ENCODE measurements around the gene GALNT1.

GALNT1 gene

DNA sequence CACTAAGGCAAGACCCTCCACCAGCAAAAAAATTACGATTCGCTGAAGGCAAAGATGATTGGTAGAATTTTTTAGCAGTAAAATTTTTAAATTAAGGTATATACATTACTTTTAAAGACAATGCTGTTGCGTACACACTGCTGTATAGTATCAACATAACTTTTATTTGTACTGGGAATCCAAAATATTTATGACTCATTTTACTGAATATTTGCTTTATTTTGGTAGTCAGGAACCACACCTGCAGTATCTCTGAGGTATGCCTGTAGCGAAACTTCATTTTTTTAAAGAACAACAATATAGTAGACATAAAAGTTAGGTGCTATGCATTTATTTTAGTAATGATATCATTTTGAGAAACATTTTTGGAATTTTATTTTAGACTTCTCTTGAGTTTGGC lies 57.8 kb downstream of the GALNT1 start:
- TF ChIP-seq CTCF (IDR thresholded peaks at IDR 0.05; ENCODE audit: insufficient read depth, low read depth, low read length, missing control alignments): no peak
- no peak for DNase-seq (ENCODE audit: low read depth)

DNA sequence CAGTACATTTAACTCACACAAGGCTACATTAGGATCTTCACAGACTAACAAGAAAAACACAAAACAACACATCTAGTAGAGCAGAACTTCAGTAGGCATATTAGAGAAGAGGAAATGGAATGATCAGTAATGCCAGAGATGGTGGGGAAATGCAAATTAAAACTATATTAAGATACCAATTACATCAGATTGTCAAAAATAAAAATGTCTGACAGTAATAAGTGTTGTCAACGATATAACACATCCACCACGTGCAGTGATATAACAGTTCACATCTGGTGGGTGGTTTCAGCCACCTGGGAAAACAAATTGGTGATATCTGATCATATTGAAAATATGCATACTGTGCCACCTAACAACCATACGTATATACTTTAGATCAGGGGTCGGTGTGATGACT lies 59.9 kb downstream of the GALNT1 start:
- no peak for DNase-seq (ENCODE audit: low read depth)
- no peak overlapping the region for H3K4me3 ChIP-seq (ENCODE audit: low read depth, low read length)
- TF ChIP-seq CTCF (IDR thresholded peaks at IDR 0.05; ENCODE audit: insufficient read depth, low read depth, low read length, missing control alignments): no peak

More for the DNA sequence above, 57.8 kb downstream of the GALNT1 start:
- no peak overlapping the region for H3K4me3 ChIP-seq (ENCODE audit: low read depth, low read length)

GRCh38 chr18:35641916-35642315 lies 60.4 kb downstream of the GALNT1 start:
- TF ChIP-seq CTCF (IDR thresholded peaks at IDR 0.05; ENCODE audit: insufficient read depth, low read depth, low read length, missing control alignments): no peak
- H3K4me3 ChIP-seq (ENCODE audit: low read depth, low read length): no peak overlapping the region
- DNase-seq (ENCODE audit: low read depth): no peak

DNA sequence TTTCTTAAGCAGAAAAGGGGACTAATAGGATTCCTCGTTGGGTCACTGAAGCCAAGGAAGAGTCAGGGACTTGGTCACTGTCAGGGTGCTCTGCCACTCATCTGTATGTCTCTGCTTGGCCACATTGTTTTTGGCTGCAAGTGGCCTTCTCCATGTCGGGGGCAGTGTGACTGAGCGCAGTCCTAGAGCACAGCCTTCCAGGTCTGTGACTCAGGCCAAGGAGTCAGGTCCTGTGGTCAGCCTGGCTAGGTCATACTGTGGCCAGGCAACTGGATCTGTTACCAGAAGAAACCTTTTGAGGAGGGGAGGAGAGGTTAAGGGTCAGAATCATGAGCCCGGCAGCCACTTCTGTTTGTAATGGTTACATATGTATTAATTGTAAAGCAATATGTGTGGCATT lies 61.3 kb downstream of the GALNT1 start:
- no peak overlapping the region for H3K4me3 ChIP-seq (ENCODE audit: low read depth, low read length)
- TF ChIP-seq CTCF (IDR thresholded peaks at IDR 0.05; ENCODE audit: insufficient read depth, low read depth, low read length, missing control alignments): no peak
- no peak for DNase-seq (ENCODE audit: low read depth)

- DNase-seq (ENCODE audit: low read depth): no peak
- TF ChIP-seq CTCF (IDR thresholded peaks at IDR 0.05; ENCODE audit: insufficient read depth, low read depth, low read length, missing control alignments): no peak
- H3K4me3 ChIP-seq (ENCODE audit: low read depth, low read length): no peak overlapping the region
Measured at GRCh38 chr18:35646449-35646848, 64.9 kb downstream of the GALNT1 start.

- DNase-seq (ENCODE audit: low read depth): no peak
- no peak overlapping the region for H3K4me3 ChIP-seq (ENCODE audit: low read depth, low read length)
- no peak for TF ChIP-seq CTCF (IDR thresholded peaks at IDR 0.05; ENCODE audit: insufficient read depth, low read depth, low read length, missing control alignments)
Measured at GRCh38 chr18:35653392-35654135, 72.0 kb downstream of the GALNT1 start.

DNA sequence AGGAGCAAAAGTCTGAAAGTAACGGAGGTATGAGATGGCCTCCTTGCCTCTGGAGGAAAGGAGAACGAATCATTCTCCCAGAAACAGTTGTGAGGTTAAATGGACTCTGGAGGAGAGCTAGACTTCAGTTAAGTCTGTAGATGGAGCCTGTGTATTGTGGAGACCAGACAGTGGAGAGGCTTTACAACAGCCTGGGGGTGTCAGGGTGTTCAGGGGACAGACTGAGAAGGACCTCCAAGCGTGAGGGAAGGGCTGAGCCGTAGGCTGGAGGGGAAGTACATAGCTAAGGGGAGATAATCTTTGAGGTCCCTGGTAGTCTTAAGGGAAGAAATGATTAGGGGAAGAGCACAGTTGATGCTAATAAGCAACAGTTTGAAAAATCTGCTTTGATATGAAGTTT lies 76.6 kb downstream of the GALNT1 start:
- H3K4me3 ChIP-seq (ENCODE audit: low read depth, low read length): no peak overlapping the region
- no peak for DNase-seq (ENCODE audit: low read depth)
- no peak for TF ChIP-seq CTCF (IDR thresholded peaks at IDR 0.05; ENCODE audit: insufficient read depth, low read depth, low read length, missing control alignments)
